HG03097 (cell line): ENCODE data around the gene SLC9A8.
"Not testable (repeated sequence)": the region's sequence is repeated elsewhere in the genome, so short reads cannot be mapped to it uniquely, and the experiment has no call there.

Source experiments
- ATAC-seq: cut with Tn5 transposase; IDR thresholded peaks from one replicate; pipeline ENCODE4 v1.9.1; 2021; ENCODE audit not compliant: unreplicated experiment, low FRiP score

Gene SLC9A8

DNA sequence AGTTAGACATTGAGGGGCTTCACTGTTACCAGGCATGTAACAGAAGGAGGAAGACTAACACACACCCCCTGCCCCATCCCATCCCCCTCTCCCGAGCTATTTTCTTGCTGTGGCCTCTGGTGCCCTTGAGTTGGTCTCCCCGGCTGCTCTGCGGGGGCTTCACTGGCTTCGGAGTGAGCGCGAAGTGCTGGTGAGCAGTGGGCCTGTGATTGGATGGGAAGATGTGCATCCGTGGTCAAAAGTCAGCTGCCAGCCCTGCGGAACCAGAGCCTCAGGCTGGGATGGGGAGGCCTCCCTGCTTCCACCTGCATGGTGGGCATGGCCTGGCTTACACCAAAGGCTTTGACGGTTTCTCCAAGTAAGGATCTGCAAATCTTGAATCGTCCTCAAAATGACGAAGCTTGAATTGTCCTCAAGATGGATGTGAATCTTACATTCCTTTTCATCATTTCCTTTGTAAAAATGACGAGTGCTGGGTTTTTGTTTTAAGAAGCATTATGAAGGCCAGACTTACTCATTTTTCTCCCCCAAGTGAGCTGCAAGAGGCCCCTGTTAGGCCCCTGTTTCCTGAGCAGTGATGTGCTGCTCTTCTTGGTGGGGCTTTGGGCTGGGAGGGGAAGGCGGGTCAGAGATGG, 79.0 kb downstream of the SLC9A8 start:
- ATAC-seq: no peak

DNA sequence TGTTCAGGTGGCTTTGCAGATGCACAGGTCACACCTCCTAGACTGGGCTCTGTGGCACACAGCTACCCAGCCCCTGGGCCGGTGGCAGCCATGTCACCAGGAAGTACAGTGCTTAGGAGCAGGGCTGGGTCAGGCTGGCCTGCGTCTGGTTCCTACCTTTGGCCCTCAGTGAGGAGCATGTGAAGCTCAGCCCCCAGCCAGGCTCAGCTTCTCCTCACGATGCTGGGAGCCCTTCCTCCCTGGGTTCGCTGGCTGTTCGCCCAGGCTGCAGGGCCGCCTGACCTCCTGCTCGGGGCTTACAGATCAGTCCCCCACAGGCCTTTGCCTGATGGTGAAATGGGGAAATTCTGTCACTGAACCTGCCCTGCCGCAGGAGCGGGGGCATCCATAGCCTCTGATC, 79.6 kb downstream of the SLC9A8 start:
- no peak for ATAC-seq

DNA sequence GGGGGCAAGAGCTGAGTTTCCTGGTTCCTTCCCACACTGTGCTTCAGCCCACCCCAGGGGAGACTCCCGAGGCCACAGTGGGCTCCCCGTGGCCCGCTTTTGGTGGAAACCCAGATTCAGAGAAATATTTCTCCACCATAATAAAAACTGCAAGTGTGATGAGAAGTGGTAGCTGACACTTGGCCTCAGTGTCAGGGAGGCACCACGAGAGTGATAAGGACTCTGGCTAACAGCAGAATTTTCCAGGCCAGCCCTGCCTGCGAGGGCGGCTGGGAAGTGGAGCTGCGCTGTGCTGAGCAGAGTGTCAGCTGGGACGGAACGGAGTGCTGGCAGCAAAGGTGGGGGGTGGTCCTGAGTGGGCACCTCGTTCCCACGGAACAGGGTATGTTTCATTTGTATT, 80.2 kb downstream of the SLC9A8 start:
- ATAC-seq: no peak

DNA sequence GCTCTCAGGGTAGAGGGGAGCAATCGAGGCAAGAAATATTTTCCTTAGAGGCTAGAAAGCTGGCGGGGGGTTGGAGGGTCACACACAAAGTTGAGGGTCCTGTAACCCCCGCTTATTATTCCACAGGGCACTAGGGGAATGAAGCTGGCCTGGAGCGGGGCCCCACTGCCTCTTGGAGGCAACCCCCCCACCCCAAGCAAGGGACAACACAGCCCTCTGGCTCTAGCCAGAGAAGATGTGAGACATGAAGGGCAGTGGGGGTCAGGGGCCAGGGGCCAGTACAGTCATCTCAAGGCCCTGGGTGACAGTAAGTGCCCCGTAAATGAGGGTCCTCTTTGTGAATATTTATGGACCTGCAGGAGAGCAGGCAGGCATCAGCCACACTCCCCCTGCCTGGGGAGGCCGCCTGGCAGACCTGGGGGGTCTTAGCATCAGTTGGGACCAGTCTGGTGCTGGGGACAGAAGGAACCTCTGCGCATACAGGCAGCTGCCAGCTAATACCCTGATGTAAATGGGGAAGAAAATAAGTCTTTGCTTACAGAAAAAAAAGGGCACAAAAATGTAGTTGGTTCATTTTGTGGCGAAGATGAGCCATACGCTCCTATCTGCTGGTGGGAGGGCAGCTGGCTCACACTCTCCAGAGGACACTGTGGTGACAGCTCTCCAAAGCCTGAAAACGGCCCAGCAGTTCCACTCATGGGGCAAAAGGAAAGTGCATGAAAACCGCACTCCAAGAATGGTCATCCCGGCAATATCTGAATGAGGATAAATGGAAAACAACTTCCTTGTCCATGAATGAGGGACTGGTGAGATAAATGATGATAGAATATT, 80.8 kb downstream of the SLC9A8 start:
- ATAC-seq: no peak

DNA sequence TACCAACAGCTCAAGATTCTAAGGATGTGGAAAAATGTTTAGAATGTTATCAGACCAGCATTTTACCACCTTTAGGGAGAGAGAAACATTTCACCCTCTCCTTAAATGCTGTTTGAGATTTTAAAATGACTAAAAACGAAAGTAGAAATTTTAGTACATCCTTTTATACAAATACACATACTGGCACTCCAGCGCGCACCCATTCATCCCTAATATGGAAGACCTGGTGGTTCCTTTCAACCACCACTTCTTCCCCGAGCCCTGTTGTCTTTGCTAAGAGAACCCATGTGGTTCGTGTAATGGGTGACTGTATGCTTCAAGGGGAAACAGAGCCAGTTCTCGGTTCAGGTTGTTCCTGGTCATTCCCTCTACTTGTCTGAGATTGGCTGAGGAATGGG, 81.4 kb downstream of the SLC9A8 start:
- ATAC-seq: no peak

DNA sequence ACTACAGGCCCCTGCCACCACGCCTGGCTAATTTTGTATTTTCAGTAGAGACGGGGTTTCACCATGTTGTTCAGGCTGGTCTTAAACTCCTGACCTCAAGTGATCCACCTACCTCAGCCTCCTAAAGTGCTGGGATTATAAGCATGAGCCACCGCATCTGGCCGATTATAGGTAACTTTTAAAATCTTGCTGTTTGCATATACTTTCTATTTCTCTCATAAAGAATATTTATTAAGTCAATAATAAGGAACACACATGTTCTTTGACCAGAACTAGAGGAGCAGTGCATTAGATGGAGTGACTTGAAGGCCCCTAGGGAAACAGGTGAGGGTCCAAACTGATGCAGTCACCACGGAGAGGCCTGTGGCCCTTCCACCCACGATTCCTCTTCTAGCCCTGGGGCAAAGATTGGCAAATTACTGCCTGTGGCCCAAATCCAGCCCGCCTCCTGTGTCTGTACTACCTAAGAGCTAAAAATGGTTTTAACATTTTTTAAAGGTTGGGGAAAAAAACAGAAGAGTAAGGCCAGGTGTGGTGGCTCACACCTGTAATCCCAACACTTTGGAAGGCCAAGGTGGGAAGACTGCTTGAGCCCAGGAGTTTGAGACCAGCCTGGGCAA, 83.0 kb downstream of the SLC9A8 start:
- ATAC-seq: not testable (repeated sequence)

DNA sequence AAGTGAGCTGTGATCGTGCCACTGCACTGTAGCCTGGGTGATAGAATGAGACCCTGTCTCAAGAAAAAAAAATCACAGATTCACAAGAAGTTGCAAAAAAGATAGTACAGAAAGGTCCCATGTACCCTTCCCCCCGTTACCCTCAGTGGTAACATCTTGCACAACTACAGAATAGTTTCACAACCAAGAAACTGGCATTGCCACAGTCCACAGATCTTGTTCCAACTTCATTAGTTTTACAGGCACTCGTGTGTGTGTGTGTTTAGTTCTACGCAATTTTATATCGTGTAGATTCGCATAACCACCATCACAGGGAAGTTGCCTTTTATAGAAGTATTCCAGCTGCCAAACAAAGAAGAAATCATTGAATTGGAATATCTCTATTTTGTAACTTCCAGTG, 83.6 kb downstream of the SLC9A8 start:
- ATAC-seq: no peak

DNA sequence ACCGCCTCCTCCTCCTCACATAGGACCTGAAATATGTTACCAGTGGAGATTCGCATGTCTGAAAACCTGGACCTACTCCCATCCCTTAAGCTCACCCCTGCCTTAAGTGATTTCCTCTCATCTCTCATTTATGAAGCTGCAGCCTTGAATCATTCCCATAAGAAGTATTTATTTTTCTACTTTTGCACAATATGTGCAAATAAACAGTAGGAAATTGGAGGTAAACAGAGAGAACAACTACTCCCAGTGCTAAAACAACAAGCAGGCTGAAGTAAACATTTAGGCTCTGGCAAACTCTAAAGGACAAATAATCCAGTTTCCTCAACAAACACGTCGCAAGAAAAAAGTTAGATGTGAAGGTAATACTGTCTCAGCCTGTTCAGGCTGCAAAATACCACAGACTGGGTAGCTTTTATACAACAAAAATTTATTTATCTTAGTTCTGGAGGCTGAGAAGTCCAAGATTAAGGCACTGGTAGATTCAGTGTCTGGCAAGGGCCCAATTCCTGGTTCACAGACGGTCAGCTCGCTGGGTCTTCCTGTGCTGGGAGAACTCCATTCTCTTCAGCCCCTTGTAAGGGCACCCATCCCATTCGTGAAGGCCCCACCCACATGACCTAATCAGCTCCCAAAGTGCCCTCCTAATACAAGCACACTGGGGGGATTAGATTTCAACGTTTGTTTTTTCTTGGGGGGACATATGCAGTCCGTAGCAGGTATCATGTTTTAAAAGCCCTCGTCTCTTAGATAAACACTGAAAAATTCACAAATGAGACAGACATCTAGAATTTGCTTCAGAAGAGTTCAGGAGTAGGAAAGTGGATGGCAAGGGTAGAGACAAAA, 87.1 kb downstream of the SLC9A8 start:
- no peak for ATAC-seq

DNA sequence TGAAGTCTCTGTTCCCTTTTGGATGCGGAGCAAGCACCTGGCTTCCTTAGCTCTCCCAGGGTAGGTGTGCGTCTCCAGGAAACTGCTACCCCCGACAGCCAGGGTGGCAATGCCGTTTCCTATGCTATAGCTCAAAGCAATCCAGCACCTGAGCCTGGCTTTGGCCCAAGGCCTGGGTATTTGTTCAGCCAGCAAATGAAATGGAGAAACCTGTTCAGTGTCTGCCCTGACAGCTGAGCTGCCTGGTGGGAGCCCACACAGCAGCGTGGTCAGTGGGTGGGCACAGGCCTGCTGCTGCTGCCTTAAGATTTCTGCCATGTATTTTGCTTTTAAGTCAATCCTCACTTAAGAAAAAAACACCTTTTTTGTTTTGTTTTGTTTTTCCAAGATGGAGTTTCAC, 89.0 kb downstream of the SLC9A8 start:
- no peak for ATAC-seq

DNA sequence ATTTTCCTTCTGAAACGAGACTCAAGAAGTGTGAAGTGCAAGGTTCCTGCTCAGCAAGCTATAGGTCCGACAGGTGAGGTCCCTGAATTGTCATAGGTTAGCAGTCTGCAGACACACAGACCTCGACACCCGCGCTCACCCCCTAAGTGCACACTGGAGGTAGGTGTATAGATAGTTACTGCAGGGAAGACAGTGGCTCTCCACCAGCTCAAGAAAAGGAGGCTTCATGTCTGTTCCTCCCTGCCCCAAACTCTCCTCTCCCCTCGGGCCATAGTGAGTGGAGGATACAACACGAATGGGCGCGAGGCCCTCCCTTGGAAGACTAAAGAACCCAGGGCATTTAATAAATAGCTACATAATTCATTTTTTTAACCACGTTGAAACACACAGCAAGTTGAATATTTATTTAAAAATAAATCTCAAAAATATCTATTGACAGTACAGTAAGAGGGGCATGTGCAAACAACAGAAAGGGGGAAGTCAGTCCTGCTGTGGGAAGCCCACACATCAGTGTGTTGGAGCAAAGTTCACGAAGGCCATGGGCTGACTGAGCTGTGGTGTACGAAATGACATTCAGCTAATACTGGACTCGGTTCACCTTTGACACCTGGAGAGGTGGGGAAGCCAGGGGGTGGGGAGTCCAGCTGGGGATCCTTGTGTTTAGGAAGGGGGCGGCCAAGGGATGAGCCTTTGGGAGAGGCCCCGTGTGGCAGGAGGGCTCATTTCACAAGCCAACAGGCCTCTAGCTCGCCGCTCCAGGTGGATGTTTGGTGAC, 92.0 kb downstream of the SLC9A8 start:
- ATAC-seq: no peak

DNA sequence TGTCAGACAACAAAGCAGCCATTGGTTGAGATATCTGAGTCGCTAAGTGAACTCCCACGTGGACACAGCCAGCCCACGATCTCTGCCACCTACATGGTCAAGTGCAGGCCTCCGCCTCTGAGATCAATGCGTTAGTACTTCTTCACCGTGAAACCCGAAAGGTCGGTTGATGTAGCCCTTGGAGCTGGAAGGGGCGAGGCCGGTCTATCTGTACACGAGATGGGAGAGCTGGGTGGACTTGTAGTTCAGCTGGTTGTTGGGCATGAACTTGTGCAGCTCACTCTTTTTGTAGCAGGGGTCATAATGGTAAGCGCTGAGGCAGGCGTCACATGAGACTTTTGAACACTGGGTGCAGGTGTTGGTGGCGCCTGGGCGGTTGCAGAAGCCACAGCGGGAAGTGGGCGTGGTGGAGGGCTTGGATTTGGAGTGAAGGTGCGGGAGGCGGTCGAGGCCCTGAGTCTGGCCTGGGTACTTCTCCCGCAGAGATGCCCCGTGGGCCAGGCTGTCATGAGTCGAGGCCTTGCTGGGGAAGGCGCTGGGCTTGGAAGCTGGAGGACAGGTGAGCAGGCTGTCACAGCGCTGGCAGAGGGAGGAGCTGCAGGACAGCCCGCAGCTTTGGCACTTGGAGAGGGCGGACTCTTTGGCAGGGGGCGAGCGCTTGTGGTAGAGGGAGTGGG, 92.9 kb downstream of the SLC9A8 start:
- no peak for ATAC-seq

DNA sequence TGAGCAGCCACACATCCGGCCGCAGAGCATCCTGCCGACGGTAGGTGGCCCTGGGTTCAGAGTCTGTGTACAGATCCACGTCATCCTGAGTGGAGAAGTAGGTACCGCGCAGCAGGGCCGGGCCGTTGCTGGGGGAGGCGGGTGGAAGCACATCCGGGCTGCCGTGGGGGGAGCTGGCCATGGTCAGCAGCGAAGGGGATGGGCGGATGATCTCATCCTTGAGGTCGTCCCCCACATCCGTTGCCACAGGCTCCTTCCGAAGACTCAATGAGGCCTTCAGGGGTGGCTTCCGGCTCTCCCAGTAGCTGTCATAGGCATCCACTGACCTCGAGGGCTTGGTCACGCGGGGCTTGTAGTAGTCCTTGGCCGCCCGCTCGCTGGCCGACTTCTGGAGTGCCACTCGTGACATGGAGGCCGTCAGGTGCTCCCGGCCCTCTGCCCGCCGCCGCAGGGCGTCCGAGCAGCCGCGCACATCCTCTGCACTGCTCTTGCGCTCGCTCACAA, 93.5 kb downstream of the SLC9A8 start:
- no peak for ATAC-seq

DNA sequence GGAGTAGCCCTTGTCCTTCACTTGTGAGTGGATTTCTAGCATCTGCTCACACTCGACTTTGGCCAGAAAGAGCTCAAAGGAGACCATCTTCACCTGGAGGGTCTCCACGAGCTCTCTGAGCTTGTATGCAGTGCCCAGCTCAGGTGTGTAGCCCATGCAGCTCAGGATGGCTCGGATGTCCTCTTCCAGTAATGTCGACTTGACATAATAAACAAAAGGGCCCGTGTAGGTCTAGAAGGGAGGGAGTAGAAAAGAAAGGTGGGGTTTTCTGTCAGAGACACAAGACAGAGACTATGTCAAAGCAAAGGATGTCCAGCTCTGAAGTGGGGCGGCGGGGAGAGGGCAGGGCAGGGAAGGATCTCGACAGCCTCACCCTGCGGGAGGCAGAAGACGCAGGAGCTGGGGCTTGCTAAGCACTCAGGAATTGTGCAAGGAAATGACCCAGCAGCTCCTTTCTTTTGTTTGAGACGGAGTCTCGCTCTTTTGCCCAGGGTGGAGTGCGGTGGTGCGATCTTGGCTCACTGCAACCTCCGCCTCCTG, 94.1 kb downstream of the SLC9A8 start:
- no peak for ATAC-seq

DNA sequence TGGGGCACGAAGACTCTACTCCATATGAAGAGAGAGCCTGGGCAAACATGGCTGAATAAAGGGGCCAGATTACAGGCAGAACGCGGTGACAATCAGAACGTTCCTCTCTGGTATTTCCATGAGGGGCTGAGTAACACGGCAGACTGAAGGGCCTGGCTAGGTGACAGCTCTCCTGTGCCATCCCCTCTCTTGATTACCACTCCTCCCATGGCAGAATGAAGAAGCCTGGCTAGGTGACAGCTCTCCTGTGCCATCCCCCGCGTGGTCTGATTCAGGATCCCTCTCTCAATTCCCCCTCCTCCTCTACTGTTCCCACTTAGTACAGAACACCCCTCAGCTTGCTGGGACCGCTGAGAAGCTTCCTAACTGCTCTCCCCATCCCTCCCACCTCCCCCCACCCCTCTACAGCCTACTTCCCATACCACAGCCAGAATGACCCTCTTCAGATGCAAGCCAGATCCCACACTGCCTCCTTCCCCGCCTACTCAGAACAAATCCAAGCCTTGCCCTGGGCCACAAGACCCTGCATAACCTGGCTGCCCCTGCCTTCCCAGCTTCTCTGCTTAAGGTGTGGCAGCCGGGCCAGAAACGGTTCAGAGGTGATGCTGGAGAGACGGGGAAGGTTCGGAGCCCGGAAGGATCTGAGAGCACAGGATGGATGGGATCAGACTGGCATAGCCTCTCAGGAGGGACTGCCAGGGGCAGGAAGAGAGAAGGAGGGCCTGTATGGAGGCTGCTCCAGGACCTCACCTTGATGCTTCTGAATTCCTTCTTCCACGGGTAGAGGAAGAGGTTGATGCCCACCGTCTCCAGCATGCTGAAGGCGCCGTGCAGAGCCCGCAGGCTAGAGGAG, 95.0 kb downstream of the SLC9A8 start:
- no peak for ATAC-seq

DNA sequence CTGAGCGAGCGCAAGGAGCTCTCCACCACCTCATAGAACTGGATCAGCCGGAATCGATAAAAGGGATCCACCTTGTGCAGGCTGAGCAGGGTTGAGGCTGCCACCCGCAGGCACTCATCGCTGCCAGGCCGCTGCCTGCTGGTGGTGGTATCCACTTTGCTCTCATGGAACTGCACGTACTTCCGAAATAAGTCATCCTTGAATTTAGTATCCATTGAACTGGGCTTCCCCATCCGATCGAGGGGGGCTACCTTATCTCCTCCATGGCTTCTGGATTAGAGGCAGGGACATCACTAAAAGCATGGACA, 95.6 kb downstream of the SLC9A8 start:
- ATAC-seq: no peak

DNA sequence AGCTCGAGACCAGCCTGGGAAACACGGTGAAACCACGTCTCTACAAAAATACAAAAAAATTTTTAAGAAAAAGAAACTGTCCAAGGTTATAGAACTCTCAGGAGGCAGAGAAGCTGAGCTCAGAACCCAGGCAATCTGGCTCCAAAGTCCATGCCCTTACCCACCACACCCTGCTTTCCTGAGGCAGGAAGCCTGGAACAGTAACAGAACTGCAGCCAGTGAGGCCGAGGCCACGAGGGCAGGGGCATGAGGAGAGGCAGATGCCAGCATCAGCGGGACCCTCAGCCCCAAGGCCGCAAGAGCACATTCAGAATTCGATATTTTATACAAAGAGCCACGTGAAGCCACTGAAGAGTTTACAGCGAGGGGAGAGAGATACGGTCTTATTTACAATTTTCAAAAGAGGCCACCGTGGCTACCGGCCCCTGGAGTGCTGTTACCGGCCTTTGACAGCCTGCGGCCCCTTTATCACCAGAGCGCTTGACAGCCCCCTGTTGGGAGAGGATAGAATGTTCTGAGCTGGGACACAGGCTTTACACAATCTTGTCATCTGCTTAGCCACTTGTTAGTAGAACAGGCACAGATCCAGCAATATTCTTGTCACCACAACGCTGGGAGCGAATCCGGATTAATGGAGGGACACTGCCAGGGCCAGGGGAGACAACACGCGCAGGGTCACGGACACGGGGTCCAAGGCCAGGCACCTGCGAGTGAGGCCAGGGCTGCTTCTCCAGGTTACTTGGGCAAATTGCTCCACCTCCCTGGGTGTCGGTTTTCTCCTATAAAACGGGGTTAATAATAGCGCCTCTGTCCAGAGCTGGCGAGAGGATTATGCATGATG, 97.1 kb downstream of the SLC9A8 start:
- no peak for ATAC-seq

DNA sequence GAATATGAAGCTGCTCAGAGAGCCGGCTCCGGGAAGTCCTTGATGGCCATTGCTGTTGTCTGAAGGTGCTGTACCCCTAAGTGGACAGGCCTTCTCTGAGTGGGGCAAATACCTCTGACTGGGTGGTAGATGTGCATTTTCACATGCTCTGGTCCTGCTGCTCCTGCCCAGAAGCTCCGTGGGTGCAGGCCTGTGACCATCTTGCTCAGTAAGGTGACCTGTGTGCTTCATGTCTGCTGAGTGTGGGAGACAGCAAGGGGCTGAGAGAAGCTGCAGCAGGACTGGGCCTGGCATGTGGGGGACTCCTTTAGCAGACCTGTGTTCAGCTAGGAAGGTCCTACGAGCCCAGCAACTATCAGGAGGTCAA, 97.7 kb downstream of the SLC9A8 start:
- ATAC-seq: no peak
